WERI-Rb-1 (cell line): ENCODE results near the gene EEFSEC.

Experiments
- DNase-seq: peaks from one replicate; pipeline ENCODE4 v3.0.0-alpha.2; 2020
- H3K27ac ChIP-seq: fragments of 250-450 bp; sonication (Bioruptor Pico); 2 replicates; pipeline ENCODE4 v1.5.1; 2020; ENCODE audit warnings: mild to moderate bottlenecking, moderate library complexity
- H3K27me3 ChIP-seq: fragments of 250-450 bp; sonication (Bioruptor Pico); 2 replicates; pipeline ENCODE4 v1.5.1; 2021; ENCODE audit warnings: mild to moderate bottlenecking, low read depth, moderate library complexity; ENCODE audit not compliant: insufficient read depth, severe bottlenecking
- H3K36me3 ChIP-seq: fragments of 250-450 bp; sonication (Bioruptor Pico); 2 replicates; pipeline ENCODE4 v1.5.1; 2020; ENCODE audit warnings: mild to moderate bottlenecking, moderate library complexity
- H3K4me3 ChIP-seq: 2 replicates; pipeline ENCODE4 v1.5.1; 2011; ENCODE audit warnings: low read depth, mild to moderate bottlenecking, control low read depth, low read length
- H3K9me3 ChIP-seq: fragments of 250-450 bp; sonication (Bioruptor Pico); 2 replicates; pipeline ENCODE4 v1.5.1; 2021; ENCODE audit warnings: mild to moderate bottlenecking, moderate library complexity; ENCODE audit not compliant: severe bottlenecking
- TF ChIP-seq, protein P1 (sequence below): IDR thresholded peaks from 2 replicates; pipeline ENCODE4 v1.5.1; 2011; ENCODE audit warnings: low read depth, mild to moderate bottlenecking, control low read depth, inconsistent platforms, low read length

EEFSEC gene, protein sequence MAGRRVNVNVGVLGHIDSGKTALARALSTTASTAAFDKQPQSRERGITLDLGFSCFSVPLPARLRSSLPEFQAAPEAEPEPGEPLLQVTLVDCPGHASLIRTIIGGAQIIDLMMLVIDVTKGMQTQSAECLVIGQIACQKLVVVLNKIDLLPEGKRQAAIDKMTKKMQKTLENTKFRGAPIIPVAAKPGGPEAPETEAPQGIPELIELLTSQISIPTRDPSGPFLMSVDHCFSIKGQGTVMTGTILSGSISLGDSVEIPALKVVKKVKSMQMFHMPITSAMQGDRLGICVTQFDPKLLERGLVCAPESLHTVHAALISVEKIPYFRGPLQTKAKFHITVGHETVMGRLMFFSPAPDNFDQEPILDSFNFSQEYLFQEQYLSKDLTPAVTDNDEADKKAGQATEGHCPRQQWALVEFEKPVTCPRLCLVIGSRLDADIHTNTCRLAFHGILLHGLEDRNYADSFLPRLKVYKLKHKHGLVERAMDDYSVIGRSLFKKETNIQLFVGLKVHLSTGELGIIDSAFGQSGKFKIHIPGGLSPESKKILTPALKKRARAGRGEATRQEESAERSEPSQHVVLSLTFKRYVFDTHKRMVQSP

DNA sequence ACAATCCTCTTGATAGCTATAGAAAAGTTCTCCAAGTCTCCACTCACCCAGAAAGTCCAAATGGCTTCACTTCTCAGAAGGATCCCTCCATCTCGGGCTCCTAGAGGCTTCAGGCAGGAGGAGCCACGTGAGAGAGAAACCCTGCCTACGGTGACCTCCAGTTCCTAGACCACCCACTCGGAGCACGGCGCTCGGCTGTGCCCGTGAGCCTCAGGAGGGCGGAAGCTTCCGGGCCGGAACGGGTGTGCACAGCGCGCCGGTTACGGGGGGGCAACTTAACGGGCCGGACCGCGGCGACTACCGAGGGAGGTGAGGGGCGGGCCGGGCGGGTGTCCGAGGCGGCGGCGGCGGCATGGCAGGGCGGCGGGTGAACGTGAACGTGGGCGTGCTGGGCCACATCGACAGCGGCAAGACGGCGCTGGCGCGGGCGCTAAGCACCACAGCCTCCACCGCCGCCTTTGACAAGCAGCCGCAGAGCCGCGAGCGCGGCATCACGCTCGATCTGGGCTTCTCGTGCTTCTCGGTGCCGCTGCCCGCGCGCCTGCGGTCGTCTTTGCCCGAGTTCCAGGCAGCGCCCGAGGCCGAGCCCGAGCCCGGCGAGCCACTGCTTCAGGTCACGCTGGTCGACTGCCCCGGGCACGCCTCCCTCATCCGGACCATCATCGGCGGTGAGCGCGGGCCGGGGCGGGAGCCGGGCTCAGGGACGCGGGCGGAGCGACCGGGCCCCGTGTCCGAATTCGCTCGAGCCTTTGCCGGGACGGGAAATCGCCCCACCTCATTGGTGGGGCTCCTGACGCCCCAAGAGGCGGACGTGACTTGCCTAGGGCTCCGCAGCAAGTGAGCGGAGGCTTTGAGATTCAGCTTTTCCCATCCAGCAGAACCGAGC lies at the start of gene EEFSEC:
Gene EEFSEC (plus strand): TSS at position 326 of the 886 bp plus-strand sequence. CDS start 27 bp downstream, at position 353.
- no peaks in the 10 kb centered on the region for H3K9me3 ChIP-seq
- H3K36me3 ChIP-seq, result peaks cover 27% of the 10 kb centered on the region
- H3K27ac ChIP-seq, result peak within 1 kb of the TSS; percentile 81
- TF ChIP-seq, protein P1, sequence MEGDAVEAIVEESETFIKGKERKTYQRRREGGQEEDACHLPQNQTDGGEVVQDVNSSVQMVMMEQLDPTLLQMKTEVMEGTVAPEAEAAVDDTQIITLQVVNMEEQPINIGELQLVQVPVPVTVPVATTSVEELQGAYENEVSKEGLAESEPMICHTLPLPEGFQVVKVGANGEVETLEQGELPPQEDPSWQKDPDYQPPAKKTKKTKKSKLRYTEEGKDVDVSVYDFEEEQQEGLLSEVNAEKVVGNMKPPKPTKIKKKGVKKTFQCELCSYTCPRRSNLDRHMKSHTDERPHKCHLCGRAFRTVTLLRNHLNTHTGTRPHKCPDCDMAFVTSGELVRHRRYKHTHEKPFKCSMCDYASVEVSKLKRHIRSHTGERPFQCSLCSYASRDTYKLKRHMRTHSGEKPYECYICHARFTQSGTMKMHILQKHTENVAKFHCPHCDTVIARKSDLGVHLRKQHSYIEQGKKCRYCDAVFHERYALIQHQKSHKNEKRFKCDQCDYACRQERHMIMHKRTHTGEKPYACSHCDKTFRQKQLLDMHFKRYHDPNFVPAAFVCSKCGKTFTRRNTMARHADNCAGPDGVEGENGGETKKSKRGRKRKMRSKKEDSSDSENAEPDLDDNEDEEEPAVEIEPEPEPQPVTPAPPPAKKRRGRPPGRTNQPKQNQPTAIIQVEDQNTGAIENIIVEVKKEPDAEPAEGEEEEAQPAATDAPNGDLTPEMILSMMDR, result no peak
- H3K4me3 ChIP-seq, result peak within 1 kb of the TSS; percentile 81
- no peaks in the 10 kb centered on the region for H3K27me3 ChIP-seq
- peak; percentile 81 for DNase-seq

DNA sequence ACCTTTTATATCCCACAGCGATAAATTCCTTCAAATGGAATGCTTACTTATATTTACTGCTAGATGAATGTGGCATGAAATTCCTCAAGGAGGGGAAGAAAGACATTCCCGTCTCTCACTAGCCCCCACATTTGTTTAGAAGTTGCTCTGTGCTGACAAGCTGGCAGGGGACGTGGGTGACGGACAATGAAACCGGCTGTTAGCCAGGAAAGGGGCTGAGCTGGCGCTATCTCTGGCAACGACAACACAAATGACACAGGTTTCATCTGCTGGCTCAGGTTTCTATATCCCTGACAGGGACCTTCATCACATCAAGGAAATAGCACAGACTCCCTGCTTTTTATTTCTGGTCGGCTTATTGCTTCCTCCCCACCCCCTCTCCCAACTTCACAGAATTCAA lies 45.4 kb upstream of the EEFSEC start:
- Histone ChIP-seq H3K27me3 (no peaks in the 10 kb centered on the region), H3K4me3 (no peak overlapping the region), H3K36me3 (peaks cover 54% of the 10 kb centered on the region), H3K27ac (no peak overlapping the region), H3K9me3 (no peaks in the 10 kb centered on the region)
- TF ChIP-seq, protein P1, result no peak
- DNase-seq, result no peak

DNA sequence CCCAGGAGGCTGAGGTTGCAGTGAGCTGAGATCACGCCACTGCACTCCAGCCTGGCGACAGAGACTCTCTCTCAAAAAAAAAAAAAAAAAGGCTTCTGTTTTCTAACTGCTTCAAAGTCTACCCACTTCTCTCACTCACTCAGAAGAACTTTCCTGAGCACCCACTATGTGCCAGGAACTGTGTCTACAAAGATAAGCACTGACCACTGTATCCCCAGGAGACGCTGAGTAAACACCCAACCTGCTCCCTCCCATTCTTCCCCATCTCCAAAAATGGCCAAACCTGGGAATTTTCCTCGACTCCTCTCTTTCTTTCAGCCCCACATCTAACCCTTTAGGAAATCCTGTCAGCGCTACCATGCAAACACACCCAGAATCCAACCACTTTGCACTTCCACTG lies 42.1 kb upstream of the EEFSEC start:
- H3K4me3 ChIP-seq, result no peak overlapping the region
- H3K27ac ChIP-seq, result no peak overlapping the region
- DNase-seq, result no peak
- peaks cover 49% of the 10 kb centered on the region for H3K36me3 ChIP-seq
- H3K9me3 ChIP-seq, result no peaks in the 10 kb centered on the region
- H3K27me3 ChIP-seq, result no peaks in the 10 kb centered on the region
- TF ChIP-seq, protein P1, result no peak

DNA sequence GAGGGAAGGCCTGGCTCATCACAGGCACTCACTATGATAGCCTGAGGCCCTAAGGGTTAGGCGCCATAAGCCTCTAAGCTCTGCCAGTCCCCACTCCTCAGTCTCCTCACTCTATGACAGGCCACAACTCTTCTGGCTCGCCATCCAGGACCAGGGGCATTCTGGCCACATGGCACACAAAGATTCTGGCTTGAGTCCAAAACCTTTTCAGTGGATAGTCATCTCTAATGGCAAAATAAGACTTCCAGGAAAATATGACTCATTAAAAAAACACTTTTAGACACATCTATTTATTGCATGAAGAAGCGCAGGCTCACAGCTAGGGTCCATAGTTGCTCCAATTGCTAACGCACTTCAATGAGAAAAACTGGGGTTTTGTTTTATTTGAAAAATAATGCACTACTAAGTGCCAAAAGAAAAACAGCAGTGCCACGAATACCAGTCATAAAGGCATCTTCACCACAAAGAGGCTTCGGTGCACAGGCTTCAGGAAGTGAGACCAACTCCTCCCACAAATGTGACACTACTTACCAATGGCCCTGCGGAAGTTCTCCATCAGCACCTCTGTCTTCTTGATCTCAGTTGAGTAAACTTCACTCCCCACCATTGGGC lies 40.8 kb upstream of the EEFSEC start:
- H3K27ac ChIP-seq, result no peak overlapping the region
- no peaks in the 10 kb centered on the region for H3K27me3 ChIP-seq
- H3K36me3 ChIP-seq, result peaks cover 42% of the 10 kb centered on the region
- DNase-seq, result no peak
- no peaks in the 10 kb centered on the region for H3K9me3 ChIP-seq
- TF ChIP-seq, protein P1, result no peak
- H3K4me3 ChIP-seq, result no peak overlapping the region
